ENCODE measurements around the gene LIN28A. TPM values are rescaled to one million over a fixed set of nuclear protein-coding genes. Genes with fewer than 3 reads are reported as not detected.

Gene LIN28A
- total RNA-seq, 1 experiment from 2014 or later: 863 TPM

DNA sequence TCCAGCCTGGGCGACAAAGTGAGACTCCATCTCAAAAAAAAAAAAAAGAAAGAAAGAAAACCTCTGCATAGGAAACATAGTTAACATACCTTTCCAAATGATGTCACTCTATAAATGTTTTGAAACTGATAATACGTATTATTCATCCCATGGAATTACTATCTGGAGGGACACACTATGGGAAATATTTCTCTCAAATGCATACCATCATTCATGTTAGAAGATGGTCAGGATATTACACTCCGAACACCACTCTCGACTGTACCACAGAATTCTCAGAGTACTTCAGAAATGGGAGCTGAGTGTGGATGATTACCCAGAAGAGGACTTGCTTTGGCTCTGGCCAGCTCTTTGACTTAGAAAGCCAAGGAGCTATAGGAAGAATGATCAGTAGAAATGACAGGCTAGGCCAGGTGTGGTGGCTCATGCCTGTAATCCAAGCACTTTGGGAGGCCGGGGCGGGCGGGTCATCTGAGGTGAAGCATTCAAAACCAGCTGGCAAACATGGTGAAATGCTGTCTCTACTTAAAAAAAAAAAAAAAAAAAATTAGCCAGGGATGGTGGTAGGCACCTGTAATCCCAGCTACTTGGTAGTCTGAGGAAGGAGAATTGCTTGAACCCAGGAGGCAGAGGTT lies 5.2 kb upstream of the LIN28A start:
- Histone ChIP-seq H3K27me3 (ENCODE audit: control insufficient read depth, insufficient read depth, low read length) (no peaks in the 10 kb centered on the region), H3K4me3 (ENCODE audit: insufficient read depth, low read depth, low read length) (no peak overlapping the region), H3K36me3 (replicated peaks; ENCODE audit: control insufficient read depth, insufficient read depth, low read length) (no peaks in the 10 kb centered on the region)
- no peak for DNase-seq

DNA sequence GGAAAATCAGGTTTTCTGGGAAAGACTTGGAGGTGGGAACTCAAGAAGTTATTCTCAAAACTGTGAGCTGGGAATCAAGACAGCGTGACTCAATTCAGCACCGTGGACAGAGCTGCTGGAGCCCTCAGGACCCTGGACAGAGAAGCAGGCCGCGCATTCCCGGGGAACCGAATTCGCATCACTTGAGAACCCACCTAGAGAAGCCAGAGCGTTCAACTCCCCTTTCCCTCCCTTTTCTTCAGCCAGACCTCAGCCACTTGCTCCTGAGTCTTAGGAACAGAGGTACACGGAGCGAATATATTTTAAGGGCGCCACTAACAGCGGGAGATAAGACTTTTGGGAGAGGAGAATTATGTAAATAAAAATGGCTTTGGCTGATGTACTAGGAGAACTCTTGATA lies 2.0 kb upstream of the LIN28A start:
- peaks cover 13% of the 10 kb centered on the region for H3K36me3 ChIP-seq (replicated peaks; ENCODE audit: control insufficient read depth, insufficient read depth, low read length)
- DNase-seq: peak; percentile 73
- peak overlapping the region; percentile 44 for H3K4me3 ChIP-seq (ENCODE audit: insufficient read depth, low read depth, low read length)
- H3K27me3 ChIP-seq (ENCODE audit: control insufficient read depth, insufficient read depth, low read length): no peaks in the 10 kb centered on the region

DNA sequence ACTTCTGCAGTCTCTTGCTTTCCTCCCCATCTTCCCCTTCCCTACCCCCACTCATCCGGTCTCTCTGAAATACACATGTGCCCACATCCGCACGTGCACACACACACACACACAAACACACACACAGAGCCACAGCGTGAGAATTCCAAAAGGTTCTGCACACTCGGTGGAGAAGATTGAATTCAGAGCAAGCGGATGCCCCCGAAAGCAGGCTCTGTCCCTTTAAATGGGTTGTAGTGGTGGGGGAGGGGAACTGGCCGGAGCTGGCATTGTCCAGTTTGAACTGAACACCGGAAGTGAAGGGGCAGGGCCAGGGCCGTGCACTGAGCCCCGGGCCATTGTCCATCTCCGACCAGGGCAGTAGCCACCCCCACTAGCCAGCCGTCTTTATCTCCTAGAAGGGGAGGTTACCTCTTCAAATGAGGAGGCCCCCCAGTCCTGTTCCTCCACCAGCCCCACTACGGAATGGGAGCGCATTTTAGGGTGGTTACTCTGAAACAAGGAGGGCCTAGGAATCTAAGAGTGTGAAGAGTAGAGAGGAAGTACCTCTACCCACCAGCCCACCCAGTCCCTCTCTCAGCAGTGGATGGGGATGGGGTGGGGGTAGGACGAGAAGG lies 1.3 kb upstream of the LIN28A start:
- peak overlapping the region; percentile 44 for H3K4me3 ChIP-seq (ENCODE audit: insufficient read depth, low read depth, low read length)
- no peaks in the 10 kb centered on the region for H3K27me3 ChIP-seq (ENCODE audit: control insufficient read depth, insufficient read depth, low read length)
- DNase-seq: peak; percentile 57
- peaks cover 15% of the 10 kb centered on the region for H3K36me3 ChIP-seq (replicated peaks; ENCODE audit: control insufficient read depth, insufficient read depth, low read length)

DNA sequence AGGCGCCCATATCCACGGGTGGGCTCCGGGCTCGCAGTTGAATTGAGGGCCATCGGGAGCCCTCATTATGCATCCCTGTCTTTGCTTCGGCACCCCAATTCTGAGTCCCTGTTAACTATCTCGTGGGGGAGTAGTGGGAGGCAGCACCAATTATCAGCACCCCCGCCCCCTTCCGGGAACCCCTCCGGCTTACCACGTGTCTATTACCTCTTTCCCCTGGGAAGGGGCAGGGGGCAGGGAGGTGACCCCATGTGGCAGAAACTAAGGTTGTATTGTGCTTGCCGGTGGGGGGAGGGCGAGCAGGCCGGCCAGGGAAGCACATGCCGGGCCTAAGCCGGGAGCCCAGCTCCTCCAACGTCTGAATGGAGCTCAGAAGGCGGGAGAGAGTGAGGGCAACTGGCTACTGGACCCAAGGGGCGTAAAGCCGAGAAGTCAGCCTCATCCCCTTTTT lies 1.0 kb downstream of the LIN28A start:
- peak overlapping the region; percentile 100 for H3K4me3 ChIP-seq (ENCODE audit: insufficient read depth, low read depth, low read length)
- DNase-seq: peak; percentile 62
- H3K36me3 ChIP-seq (replicated peaks; ENCODE audit: control insufficient read depth, insufficient read depth, low read length): peaks cover 28% of the 10 kb centered on the region
- no peaks in the 10 kb centered on the region for H3K27me3 ChIP-seq (ENCODE audit: control insufficient read depth, insufficient read depth, low read length)

DNA sequence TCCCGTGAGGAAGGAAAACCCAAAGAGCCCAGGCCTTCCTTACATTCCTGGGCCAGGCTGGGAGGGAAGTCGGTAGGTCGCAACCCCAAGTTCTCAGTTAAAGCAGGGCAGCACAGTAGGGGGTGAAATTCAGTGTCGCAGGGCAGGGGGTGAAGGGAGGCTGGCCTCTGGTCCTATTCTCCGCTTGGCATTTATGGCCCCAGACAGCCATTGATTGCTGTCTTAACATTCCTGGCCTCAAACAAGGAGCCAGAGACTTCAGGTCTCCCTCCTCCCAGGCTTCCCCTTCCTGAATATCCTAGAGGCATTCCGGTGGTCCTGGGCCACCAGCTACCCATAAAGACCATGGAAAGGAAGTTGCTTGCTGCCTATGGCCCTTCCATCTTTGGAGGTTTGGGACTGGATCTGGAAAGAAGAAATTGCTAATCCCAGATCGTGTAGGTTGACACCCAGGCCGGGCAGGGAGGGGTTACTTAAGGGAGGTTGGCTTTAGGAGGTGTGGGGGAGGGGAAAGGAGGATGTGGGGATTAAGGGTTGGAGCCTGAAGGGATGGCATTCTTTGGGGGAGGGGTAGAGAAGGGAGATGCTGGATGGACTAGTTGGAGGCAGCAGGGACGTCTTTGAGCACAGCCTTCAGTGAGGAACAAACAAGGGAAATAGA lies 1.7 kb downstream of the LIN28A start:
- Histone ChIP-seq H3K4me3 (ENCODE audit: insufficient read depth, low read depth, low read length) (peak overlapping the region; percentile 100), H3K27me3 (ENCODE audit: control insufficient read depth, insufficient read depth, low read length) (no peaks in the 10 kb centered on the region), H3K36me3 (replicated peaks; ENCODE audit: control insufficient read depth, insufficient read depth, low read length) (peaks cover 31% of the 10 kb centered on the region)
- DNase-seq: peak; percentile 75

DNA sequence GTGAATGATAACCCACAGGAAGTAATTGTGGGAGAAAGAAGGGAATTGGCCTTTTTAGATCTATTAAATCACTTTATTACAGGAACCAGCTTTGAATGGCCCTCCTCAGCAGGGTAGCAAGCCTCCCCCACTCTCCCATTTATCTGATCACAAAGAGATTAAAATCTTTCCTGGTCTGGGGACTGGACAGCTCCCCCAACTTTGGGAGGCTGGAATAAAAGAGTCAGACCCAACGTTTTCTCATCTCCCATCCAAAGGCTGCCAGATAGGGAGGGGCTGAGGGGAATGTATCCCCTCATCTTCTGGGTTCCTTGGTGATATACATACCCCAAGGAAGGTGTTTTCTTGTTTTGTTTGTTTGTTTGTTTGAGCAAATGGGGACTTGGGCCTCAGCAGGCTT lies 2.4 kb downstream of the LIN28A start:
- DNase-seq: no peak
- Histone ChIP-seq H3K36me3 (replicated peaks; ENCODE audit: control insufficient read depth, insufficient read depth, low read length) (peaks cover 35% of the 10 kb centered on the region), H3K4me3 (ENCODE audit: insufficient read depth, low read depth, low read length) (peak overlapping the region; percentile 100), H3K27me3 (ENCODE audit: control insufficient read depth, insufficient read depth, low read length) (no peaks in the 10 kb centered on the region)

DNA sequence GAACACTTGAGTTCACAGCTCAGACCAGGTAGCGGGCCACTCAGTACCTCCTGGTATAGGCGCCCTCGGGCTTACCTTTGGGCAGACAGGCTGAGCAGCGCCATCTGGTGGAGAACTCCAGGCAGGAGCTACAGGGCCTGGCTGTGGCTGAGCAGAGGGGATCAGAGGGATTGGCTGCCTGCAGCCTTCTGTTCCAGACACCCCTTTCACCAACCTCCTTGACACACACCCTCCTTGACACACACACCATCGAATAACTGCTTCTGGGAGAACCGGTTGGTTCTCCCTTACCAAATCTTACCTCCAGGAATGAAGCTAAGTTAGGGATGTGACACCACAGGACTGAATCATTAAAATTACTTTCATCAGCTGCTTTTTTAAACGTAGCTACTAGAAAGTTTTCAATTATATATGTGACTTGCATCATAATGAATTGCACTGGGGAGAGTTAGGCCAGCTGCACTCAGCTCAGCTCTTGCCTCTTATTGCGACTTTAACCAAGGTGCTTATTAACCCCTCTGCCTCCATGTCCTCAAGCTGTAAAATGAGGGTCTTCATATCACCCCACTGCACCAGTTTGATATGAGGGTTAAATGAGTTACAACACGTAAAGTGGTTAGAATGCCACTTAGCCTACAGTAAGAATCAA lies 6.6 kb downstream of the LIN28A start:
- peaks cover 38% of the 10 kb centered on the region for H3K36me3 ChIP-seq (replicated peaks; ENCODE audit: control insufficient read depth, insufficient read depth, low read length)
- no peaks in the 10 kb centered on the region for H3K27me3 ChIP-seq (ENCODE audit: control insufficient read depth, insufficient read depth, low read length)
- no peak overlapping the region for H3K4me3 ChIP-seq (ENCODE audit: insufficient read depth, low read depth, low read length)

DNA sequence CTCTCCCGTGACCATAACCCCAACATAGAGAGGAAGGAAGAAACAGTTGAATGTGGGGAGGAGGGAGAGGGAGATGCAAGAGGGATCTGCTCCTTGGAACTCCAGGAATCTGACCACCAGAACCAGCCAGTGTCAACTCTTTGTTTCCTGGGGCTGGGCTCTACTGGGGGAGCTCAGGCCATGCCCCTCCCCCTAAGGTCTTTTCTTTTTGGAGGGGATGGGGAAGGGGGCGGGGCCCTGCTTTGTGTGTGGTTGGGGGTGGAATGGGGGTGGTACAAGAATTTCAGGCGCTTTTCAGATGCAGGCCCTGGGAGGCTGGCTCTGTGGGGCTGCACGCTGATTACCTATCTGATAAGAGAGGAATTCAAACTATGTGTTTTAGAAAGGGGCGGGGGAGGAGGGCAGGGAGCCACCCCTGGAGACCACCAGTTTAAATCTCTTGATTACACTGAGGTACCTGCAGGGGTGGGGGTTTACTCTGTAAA lies 8.3 kb downstream of the LIN28A start:
- peak; percentile 88 for DNase-seq
- Histone ChIP-seq H3K36me3 (replicated peaks; ENCODE audit: control insufficient read depth, insufficient read depth, low read length) (peaks cover 33% of the 10 kb centered on the region), H3K4me3 (ENCODE audit: insufficient read depth, low read depth, low read length) (no peak overlapping the region), H3K27me3 (ENCODE audit: control insufficient read depth, insufficient read depth, low read length) (no peaks in the 10 kb centered on the region)

More for the DNA sequence above, 6.6 kb downstream of the LIN28A start:
- DNase-seq: peak; percentile 67

DNA sequence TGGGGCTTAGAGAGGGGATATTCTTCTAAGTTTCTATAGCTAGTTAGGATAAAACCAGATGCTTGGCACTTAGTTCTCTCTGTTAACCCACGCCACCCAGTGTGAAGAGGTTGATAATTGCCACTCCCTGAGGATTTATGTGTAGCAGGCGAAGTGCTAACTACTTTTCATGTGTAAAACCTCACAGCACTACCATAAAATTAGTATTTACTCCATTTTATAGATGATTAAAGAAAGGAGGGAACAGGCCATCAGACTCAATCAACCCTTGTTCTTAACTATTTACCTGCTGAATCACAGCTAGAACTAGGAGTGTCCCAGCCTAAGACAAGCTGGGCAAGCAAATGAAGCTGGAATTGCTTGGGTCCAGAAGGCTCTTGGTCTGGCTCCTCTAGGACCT lies 8.9 kb downstream of the LIN28A start:
- Histone ChIP-seq H3K36me3 (replicated peaks; ENCODE audit: control insufficient read depth, insufficient read depth, low read length) (peaks cover 30% of the 10 kb centered on the region), H3K4me3 (ENCODE audit: insufficient read depth, low read depth, low read length) (no peak overlapping the region), H3K27me3 (ENCODE audit: control insufficient read depth, insufficient read depth, low read length) (no peaks in the 10 kb centered on the region)
- DNase-seq: no peak

DNA sequence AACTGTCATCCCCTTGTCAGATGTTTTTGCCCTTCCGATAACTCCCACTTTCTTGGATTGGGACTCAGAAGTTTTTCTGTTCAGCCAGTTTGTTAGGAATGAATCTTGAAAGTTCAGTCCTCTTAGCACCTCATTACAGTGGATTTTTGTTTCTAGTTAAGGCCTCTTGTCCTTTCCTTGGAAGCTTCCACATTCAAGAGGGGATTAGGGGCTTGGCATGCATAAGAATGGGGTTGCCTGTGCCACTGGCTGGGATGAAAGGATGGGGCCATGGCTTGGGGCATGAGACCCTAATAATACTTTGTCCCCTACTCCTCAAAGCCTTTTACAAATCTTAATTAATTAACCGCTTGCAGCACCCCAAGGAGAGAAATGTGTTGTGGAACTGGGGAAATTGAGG lies 19.1 kb downstream of the LIN28A start:
- peak; percentile 59 for DNase-seq
- H3K4me3 ChIP-seq (ENCODE audit: insufficient read depth, low read depth, low read length): no peak overlapping the region
- no peaks in the 10 kb centered on the region for H3K27me3 ChIP-seq (ENCODE audit: control insufficient read depth, insufficient read depth, low read length)
- H3K36me3 ChIP-seq (replicated peaks; ENCODE audit: control insufficient read depth, insufficient read depth, low read length): peaks cover 31% of the 10 kb centered on the region

DNA sequence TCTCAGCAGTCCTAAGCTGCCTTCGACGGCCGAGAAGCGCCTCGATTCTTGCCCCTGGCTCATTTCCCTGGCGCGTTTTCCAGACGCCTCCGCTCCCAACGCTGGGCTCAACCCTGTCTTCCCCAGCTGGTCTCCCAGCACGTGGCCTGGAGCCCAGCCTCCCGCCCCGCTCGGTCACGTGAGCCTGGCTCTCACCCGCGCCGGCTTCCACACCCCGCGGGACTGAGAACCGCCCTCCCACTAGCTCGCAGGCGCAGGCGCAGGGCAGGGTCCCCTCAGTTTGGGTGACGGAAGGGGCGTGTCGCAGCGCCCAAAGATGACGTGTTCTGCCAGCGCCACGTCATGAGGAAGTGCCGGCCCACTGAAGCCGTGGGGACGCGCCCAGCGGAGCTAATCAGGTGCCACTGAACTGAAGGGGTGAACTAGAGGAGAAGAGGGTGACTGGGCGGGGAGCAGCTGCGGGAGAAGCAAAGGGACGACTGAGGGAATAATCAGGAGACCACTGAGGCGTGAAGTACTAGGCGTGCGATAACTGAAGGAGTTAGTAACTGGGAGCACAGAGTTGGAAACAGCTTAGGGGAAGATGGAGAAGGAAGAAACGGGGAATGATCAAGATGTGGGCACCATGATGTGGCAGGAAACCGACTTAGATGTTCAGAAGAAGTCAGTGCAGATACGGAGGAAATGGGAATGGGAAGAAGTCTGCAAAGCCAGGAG lies 21.5 kb downstream of the LIN28A start, which contains the start of gene DHDDS:
Gene DHDDS, plus strand, starts transcription at position 343 of the 717 bp plus-strand sequence. CDS start 625 bp downstream, outside the sequence.
- DNase-seq: peak; percentile 98
- H3K27me3 ChIP-seq (ENCODE audit: control insufficient read depth, insufficient read depth, low read length): no peaks in the 10 kb centered on the region
- H3K36me3 ChIP-seq (replicated peaks; ENCODE audit: control insufficient read depth, insufficient read depth, low read length): peaks cover 10% of the 10 kb centered on the region
- peak within 1 kb of the TSS; percentile 50 for H3K4me3 ChIP-seq (ENCODE audit: insufficient read depth, low read depth, low read length)

DNA sequence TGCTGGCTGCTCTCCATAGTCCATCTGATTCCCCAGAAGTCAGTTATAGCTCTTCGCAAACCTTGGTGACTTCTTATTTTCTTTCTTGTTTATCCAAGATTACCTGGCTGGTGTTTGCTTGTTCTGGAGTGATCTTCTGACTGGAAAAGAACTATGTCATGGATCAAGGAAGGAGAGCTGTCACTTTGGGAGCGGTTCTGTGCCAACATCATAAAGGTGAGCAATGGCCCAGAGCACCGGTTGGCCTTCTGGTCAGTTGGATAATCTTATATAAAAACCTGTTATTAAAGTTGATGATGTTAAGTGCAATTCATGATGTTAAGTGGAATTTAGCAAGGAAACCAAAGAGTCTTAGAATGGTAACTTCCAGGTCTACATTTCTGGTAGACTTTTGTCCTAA lies 22.2 kb downstream of the LIN28A start:
- Histone ChIP-seq H3K4me3 (ENCODE audit: insufficient read depth, low read depth, low read length) (peak overlapping the region; percentile 50), H3K27me3 (ENCODE audit: control insufficient read depth, insufficient read depth, low read length) (no peaks in the 10 kb centered on the region), H3K36me3 (replicated peaks; ENCODE audit: control insufficient read depth, insufficient read depth, low read length) (peaks cover 7% of the 10 kb centered on the region)
- no peak for DNase-seq

DNA sequence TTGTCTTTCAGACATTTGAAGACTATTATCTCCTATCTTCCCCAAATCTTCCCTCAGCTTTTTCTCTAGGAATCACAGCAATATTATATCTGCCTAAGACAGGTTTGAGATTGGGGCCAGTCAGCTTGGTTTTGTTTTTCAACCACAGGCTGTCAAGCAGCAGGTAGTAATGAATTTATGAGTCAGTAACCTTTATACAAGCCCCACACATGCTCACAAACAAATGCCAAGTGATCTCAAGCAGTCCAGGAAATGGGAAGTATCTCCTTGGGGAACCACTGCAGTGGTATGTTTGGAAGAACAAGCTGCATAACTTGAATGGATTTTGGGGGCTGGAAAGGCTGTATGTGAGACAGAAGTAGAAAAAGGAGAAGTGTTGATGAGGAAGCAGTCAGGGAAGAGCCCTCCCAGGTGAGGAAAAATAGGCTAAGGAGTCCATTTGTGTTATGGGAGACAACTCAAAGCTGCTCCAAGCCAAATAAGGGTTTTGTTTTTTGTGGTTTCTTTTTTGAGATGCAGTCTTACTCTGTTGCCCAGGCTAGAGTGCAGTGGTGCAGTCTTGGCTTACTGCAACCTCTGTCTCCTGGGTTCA lies 23.6 kb downstream of the LIN28A start:
- DNase-seq: no peak
- no peaks in the 10 kb centered on the region for H3K27me3 ChIP-seq (ENCODE audit: control insufficient read depth, insufficient read depth, low read length)
- no peak overlapping the region for H3K4me3 ChIP-seq (ENCODE audit: insufficient read depth, low read depth, low read length)
- peaks cover 13% of the 10 kb centered on the region for H3K36me3 ChIP-seq (replicated peaks; ENCODE audit: control insufficient read depth, insufficient read depth, low read length)

DNA sequence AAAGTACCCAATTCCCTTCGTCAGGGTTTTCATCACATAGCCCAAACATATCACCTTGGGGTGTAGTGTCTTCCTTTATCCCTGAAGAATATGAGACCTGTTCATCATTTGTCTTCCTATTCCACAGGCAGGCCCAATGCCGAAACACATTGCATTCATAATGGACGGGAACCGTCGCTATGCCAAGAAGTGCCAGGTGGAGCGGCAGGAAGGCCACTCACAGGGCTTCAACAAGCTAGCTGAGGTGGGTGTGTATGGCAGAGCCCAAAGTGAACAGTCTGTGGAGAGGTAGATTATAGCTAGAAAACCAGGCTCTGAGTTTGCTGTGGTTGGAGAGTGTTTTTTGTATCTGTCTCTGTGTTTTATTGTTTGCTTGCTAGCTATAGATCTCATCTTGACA lies 27.4 kb downstream of the LIN28A start:
- Histone ChIP-seq H3K36me3 (replicated peaks; ENCODE audit: control insufficient read depth, insufficient read depth, low read length) (peaks cover 23% of the 10 kb centered on the region), H3K4me3 (ENCODE audit: insufficient read depth, low read depth, low read length) (no peak overlapping the region), H3K27me3 (ENCODE audit: control insufficient read depth, insufficient read depth, low read length) (no peaks in the 10 kb centered on the region)
- no peak for DNase-seq

All from H7 (cell line).